MM.1S (cell line): Measurements from ENCODE around the gene RPL18.

Experiments
- DNase-seq: peaks from one replicate; pipeline ENCODE4 v3.0.0-alpha.2; 2015
- H2AFZ ChIP-seq: fragments of 300-600 bp; sonication (generic); 2 replicates; pipeline ENCODE4 v1.6.0; 2016; ENCODE audit warnings: antibody characterized with exemption, low read length
- H3F3A ChIP-seq: fragments of 300-600 bp; sonication (generic); 2 replicates; pipeline ENCODE4 v1.6.1; 2016; ENCODE audit warnings: mild to moderate bottlenecking, antibody characterized with exemption, low read length, moderate library complexity, mixed read lengths; ENCODE audit not compliant: insufficient read depth
- H3K27ac ChIP-seq: fragments of 300-600 bp; sonication (generic); 2 replicates; pipeline ENCODE4 v1.5.1; 2016; ENCODE audit warnings: mild to moderate bottlenecking, low read length
- H3K27me3 ChIP-seq: fragments of 300-600 bp; sonication (generic); replicated peaks from 2 replicates; pipeline ENCODE4 v1.6.0; 2016; ENCODE audit warnings: low read length; ENCODE audit not compliant: insufficient read depth
- H3K36me3 ChIP-seq: fragments of 300-600 bp; sonication (generic); replicated peaks from 2 replicates; pipeline ENCODE4 v1.6.1; 2016; ENCODE audit warnings: mild to moderate bottlenecking, low read length, mixed read lengths; ENCODE audit not compliant: insufficient read depth
- H3K4me1 ChIP-seq: fragments of 300-600 bp; sonication (generic); 2 replicates; pipeline ENCODE4 v1.6.1; 2016; ENCODE audit warnings: low read length, mixed read lengths
- H3K4me2 ChIP-seq: fragments of 300-600 bp; sonication (generic); 2 replicates; pipeline ENCODE4 v1.6.0; 2016; ENCODE audit warnings: low read depth, low read length
- H3K4me3 ChIP-seq: fragments of 300-600 bp; sonication (generic); 2 replicates; pipeline ENCODE4 v1.5.1; 2016; ENCODE audit warnings: low read length, mixed read lengths
- H3K79me2 ChIP-seq: fragments of 300-600 bp; sonication (generic); 2 replicates; pipeline ENCODE4 v1.6.1; 2016; ENCODE audit warnings: mixed run types, low read length, mixed read lengths
- H3K9ac ChIP-seq: fragments of 300-600 bp; sonication (generic); 2 replicates; pipeline ENCODE4 v1.6.1; 2016; ENCODE audit warnings: low read length, mixed read lengths
- H3K9me2 ChIP-seq: fragments of 300-600 bp; sonication (generic); replicated peaks from 2 replicates; pipeline ENCODE4 v1.6.1; 2016; ENCODE audit warnings: mild to moderate bottlenecking, low read length, mixed read lengths; ENCODE audit not compliant: insufficient read depth
- H3K9me3 ChIP-seq: fragments of 300-600 bp; sonication (generic); replicated peaks from 2 replicates; pipeline ENCODE4 v1.6.1; 2016; ENCODE audit warnings: mild to moderate bottlenecking, low read length, mixed read lengths; ENCODE audit not compliant: insufficient read depth
- H4K20me1 ChIP-seq: fragments of 300-600 bp; sonication (generic); 2 replicates; pipeline ENCODE4 v1.6.1; 2016; ENCODE audit warnings: mild to moderate bottlenecking, low read length, moderate library complexity, mixed read lengths; ENCODE audit not compliant: insufficient read depth
- EZH2 ChIP-seq: fragments of 300-600 bp; sonication (generic); optimal IDR thresholded peaks from 2 replicates; pipeline ENCODE3; 2017; ENCODE audit warnings: low read depth, mild to moderate bottlenecking, antibody characterized with exemption, low read length, mixed read lengths
- EZH2phosphoT487 ChIP-seq: fragments of 300-600 bp; sonication (generic); IDR thresholded peaks from 2 replicates; pipeline ENCODE4 v1.6.1; 2018; ENCODE audit warnings: antibody characterized with exemption, low read length
- TF ChIP-seq, protein P1 (sequence below): fragments of 300-600 bp; sonication (generic); IDR thresholded peaks from 2 replicates; pipeline ENCODE4 v1.5.1; 2016; ENCODE audit warnings: antibody characterized with exemption, low read length, mixed read lengths

The RPL18 gene

GRCh38 chr19:48609571-48610108 lies 9.3 kb downstream of the RPL18 start:
- no peak overlapping the region for H3K27ac ChIP-seq
- H3K4me1 ChIP-seq = no peaks in the 10 kb centered on the region
- no peaks in the 10 kb centered on the region; the same call in 1 of the 2 replicates for H3F3A ChIP-seq
- no peaks in the 10 kb centered on the region for H3K9me3 ChIP-seq
- TF ChIP-seq EZH2phosphoT487 = no peak
- TF ChIP-seq EZH2 = no peak
- TF ChIP-seq, protein P1, sequence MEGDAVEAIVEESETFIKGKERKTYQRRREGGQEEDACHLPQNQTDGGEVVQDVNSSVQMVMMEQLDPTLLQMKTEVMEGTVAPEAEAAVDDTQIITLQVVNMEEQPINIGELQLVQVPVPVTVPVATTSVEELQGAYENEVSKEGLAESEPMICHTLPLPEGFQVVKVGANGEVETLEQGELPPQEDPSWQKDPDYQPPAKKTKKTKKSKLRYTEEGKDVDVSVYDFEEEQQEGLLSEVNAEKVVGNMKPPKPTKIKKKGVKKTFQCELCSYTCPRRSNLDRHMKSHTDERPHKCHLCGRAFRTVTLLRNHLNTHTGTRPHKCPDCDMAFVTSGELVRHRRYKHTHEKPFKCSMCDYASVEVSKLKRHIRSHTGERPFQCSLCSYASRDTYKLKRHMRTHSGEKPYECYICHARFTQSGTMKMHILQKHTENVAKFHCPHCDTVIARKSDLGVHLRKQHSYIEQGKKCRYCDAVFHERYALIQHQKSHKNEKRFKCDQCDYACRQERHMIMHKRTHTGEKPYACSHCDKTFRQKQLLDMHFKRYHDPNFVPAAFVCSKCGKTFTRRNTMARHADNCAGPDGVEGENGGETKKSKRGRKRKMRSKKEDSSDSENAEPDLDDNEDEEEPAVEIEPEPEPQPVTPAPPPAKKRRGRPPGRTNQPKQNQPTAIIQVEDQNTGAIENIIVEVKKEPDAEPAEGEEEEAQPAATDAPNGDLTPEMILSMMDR = no peak
- H3K79me2 ChIP-seq = no peaks in the 10 kb centered on the region
- DNase-seq = no peak
- no peaks in the 10 kb centered on the region for H3K36me3 ChIP-seq
- H3K4me2 ChIP-seq = no peak overlapping the region; the same call in 1 of the 2 replicates
- H3K9me2 ChIP-seq = no peaks in the 10 kb centered on the region
- H3K27me3 ChIP-seq = peaks cover 22% of the 10 kb centered on the region
- H4K20me1 ChIP-seq = no peaks in the 10 kb centered on the region
- no peak overlapping the region for H3K9ac ChIP-seq
- H3K4me3 ChIP-seq = no peak overlapping the region
- H2AFZ ChIP-seq = no peak overlapping the region

DNA sequence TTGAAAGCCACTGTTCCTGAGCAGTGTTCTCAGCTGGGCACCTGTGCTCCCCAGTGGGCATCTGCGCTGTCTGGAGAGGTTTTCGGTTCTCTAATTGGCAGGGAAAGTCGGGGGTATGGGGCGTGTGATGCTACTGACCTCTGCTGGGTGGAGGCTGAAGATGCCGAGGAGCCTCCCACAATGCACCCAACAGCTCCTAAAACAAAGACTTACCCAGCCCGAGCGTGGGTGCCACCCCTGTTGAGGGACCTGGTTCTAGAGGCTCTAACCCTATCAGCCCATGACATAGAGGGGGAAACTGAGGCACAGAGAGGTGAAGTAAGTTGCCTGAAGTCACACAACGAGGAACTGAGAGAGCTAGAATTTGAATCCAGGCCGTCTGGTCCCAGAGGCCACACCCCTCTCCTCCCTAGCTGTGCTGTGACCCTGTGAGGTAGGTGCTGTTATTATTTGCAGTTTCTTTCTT lies 10.1 kb downstream of the RPL18 start:
- peak overlapping the region; percentile 37; the same call in 1 of the 2 replicates for H3K4me3 ChIP-seq
- H3F3A ChIP-seq = no peaks in the 10 kb centered on the region
- H4K20me1 ChIP-seq = no peaks in the 10 kb centered on the region
- no peaks in the 10 kb centered on the region for H3K4me1 ChIP-seq
- no peaks in the 10 kb centered on the region for H3K36me3 ChIP-seq
- H3K9ac ChIP-seq = no peak overlapping the region
- no peaks in the 10 kb centered on the region for H3K9me3 ChIP-seq
- H3K9me2 ChIP-seq = no peaks in the 10 kb centered on the region
- H2AFZ ChIP-seq = peak overlapping the region; percentile 78
- H3K4me2 ChIP-seq = peak overlapping the region; percentile 89
- no peak for TF ChIP-seq EZH2
- no peak for TF ChIP-seq EZH2phosphoT487
- TF ChIP-seq, protein P1 = peak; percentile 83
- peaks cover 25% of the 10 kb centered on the region for H3K27me3 ChIP-seq
- H3K27ac ChIP-seq = no peak overlapping the region
- H3K79me2 ChIP-seq = no peaks in the 10 kb centered on the region
- DNase-seq = peak; percentile 68

DNA sequence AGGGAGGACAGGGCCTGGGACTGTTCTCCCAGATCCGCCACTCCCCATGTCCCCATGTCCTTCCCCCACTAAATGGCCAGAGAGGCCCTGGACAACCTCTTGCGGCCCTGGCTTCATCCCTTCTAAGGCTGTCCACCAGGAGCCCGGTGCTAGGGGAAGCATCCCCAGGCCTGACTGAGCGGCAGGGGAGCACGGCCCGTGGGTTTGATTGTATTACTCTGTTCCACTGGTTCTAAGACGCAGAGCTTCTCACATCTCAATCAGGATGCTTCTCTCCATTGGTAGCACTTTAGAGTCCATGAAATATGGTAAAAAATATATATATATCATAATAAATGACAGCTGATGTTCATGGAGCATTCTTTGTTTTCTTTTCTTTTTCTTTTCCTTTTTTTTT lies 11.6 kb downstream of the RPL18 start:
- no peak overlapping the region for H3K9ac ChIP-seq
- H3F3A ChIP-seq = no peaks in the 10 kb centered on the region
- H2AFZ ChIP-seq = no peak overlapping the region
- H4K20me1 ChIP-seq = no peaks in the 10 kb centered on the region
- H3K4me3 ChIP-seq = no peak overlapping the region
- no peak for DNase-seq
- H3K9me3 ChIP-seq = no peaks in the 10 kb centered on the region
- no peaks in the 10 kb centered on the region for H3K36me3 ChIP-seq
- H3K9me2 ChIP-seq = no peaks in the 10 kb centered on the region
- no peaks in the 10 kb centered on the region for H3K79me2 ChIP-seq
- H3K4me1 ChIP-seq = no peaks in the 10 kb centered on the region
- TF ChIP-seq, protein P1 = no peak
- no peak for TF ChIP-seq EZH2
- no peak for TF ChIP-seq EZH2phosphoT487
- no peak overlapping the region for H3K27ac ChIP-seq
- peaks cover 35% of the 10 kb centered on the region for H3K27me3 ChIP-seq
- H3K4me2 ChIP-seq = no peak overlapping the region
